Ascending aorta (tissue), 2 donors: ENCODE measurements around the gene GALNT17. TPM values are rescaled to one million over a fixed set of nuclear protein-coding genes. Genes with fewer than 3 reads are reported as not detected.

Experiments
- DNase-seq, 2 donors: peaks; one replicate each; pipeline ENCODE4 v3.0.0-alpha.2; 2019; ENCODE audit warnings: low spot score in 2 of 2
- H3K27ac ChIP-seq, 2 donors: fragments of 200-600 bp; sonication (generic); one replicate each; pipeline ENCODE4 v1.5.1; 2016 to 2017; ENCODE audit warnings: mild to moderate bottlenecking in 1 of 2
- H3K27me3 ChIP-seq: fragments of 200-600 bp; sonication (generic); one replicate; pipeline ENCODE4 v1.5.1; 2017
- H3K36me3 ChIP-seq, 2 donors: fragments of 200-600 bp; sonication (generic); one replicate each; pipeline ENCODE4 v1.5.1; 2016
- H3K4me1 ChIP-seq, 2 donors: fragments of 200-600 bp; sonication (generic); one replicate each; pipeline ENCODE4 v1.5.1; 2016 to 2017; ENCODE audit warnings: mild to moderate bottlenecking in 1 of 2
- H3K4me3 ChIP-seq, 2 donors: fragments of 200-600 bp; sonication (generic); one replicate each; pipeline ENCODE4 v1.5.1; 2016 to 2017; ENCODE audit warnings: mild to moderate bottlenecking in 1 of 2
- H3K9me3 ChIP-seq, 2 donors: fragments of 200-600 bp; sonication (generic); one replicate each; pipeline ENCODE4 v1.5.1; 2016
- intact Hi-C: fragments of 100-400 bp; cut with DNase I; formaldehyde crosslinking; loops from one replicate; pipeline ENCODE4 v1.15.1; 2023
- total RNA-seq: library from RNA; depleted of rRNA; stranded (reverse); fragments of >200 nt; gene quantifications from one replicate; pipeline ENCODE4 v1.1.0, GENCODE V29; 2016
- TF ChIP-seq, protein P1 (sequence below), 3 experiments: fragments of 200-600 bp in 2 of 3; fragments of 450-650 bp in 1 of 3; sonication (generic) in 2 of 3; IDR thresholded peaks; one replicate each; pipeline ENCODE4 v1.5.1; 2016 to 2019; ENCODE audit warnings: antibody characterized with exemption in 3 of 3, mild to moderate bottlenecking in 1 of 3, moderate library complexity in 1 of 3

GALNT17 gene
- total RNA-seq, 1 donor from 2014 or later = 29.8 TPM

GRCh38 chr7:71650653-71651337 lies 518.9 kb downstream of the GALNT17 start:
- Histone ChIP-seq H3K9me3 (peaks cover 0 to 10% of the 10 kb centered on the region in 2 donors), H3K4me3 (no peak overlapping the region), H3K27ac (no peak overlapping the region), H3K36me3 (peaks cover 0 to 5% of the 10 kb centered on the region in 2 donors), H3K4me1 (no peaks in the 10 kb centered on the region), H3K27me3 (no peaks in the 10 kb centered on the region)
- no peak for DNase-seq
- intact Hi-C loops = no loop called here
- TF ChIP-seq, protein P1, sequence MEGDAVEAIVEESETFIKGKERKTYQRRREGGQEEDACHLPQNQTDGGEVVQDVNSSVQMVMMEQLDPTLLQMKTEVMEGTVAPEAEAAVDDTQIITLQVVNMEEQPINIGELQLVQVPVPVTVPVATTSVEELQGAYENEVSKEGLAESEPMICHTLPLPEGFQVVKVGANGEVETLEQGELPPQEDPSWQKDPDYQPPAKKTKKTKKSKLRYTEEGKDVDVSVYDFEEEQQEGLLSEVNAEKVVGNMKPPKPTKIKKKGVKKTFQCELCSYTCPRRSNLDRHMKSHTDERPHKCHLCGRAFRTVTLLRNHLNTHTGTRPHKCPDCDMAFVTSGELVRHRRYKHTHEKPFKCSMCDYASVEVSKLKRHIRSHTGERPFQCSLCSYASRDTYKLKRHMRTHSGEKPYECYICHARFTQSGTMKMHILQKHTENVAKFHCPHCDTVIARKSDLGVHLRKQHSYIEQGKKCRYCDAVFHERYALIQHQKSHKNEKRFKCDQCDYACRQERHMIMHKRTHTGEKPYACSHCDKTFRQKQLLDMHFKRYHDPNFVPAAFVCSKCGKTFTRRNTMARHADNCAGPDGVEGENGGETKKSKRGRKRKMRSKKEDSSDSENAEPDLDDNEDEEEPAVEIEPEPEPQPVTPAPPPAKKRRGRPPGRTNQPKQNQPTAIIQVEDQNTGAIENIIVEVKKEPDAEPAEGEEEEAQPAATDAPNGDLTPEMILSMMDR (IDR thresholded peaks at IDR 0.05) = no peak

DNA sequence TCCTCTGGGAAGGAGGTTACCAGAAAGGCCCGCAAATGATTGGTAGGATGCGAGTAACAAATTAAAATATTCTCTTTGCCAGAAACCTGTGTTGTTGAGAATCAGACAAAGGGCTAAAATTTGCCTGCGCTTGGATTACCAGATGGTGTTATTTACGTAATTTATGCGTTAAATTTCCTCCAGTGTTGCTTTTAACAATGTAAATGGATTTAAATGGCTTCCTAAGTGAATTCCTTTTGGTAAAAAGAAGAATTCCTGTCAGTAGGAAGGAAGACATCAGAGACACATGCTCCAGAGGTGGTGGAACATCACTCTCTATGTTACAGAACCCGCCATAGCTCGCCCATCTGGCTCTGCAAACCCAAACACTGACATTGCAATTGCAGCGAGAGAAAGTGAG lies 520.6 kb downstream of the GALNT17 start:
- H3K27ac ChIP-seq = no peak overlapping the region
- H3K4me1 ChIP-seq = no peaks in the 10 kb centered on the region
- H3K27me3 ChIP-seq = no peaks in the 10 kb centered on the region
- peaks cover 0 to 10% of the 10 kb centered on the region in 2 donors for H3K9me3 ChIP-seq
- intact Hi-C loops = no loop called here
- no peak for DNase-seq
- no peak overlapping the region for H3K4me3 ChIP-seq
- H3K36me3 ChIP-seq = peaks cover 0 to 5% of the 10 kb centered on the region in 2 donors
- TF ChIP-seq, protein P1 (IDR thresholded peaks at IDR 0.05) = no peak

DNA sequence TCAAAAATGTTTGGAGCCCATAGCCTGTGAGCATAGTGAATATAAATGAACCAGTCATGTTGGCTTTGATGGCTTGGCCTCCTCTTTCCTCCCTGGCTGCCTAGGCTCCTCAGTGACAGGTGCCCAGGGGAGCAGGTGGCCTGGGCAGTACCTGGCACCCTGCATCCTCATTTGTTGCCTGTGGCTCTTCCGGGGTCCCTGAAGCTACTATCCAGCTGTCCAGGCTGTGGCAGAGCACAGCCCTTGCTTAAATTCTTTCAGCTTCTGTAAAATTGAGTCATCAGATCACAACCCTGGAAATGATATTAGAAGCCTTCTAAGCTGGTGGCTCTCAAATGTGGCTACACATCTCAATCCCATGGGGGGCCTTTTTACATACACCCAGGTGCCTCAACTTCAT lies 525.4 kb downstream of the GALNT17 start:
- H3K27me3 ChIP-seq = no peaks in the 10 kb centered on the region
- TF ChIP-seq, protein P1 (IDR thresholded peaks at IDR 0.05) = no peak
- no peaks in the 10 kb centered on the region for H3K4me1 ChIP-seq
- no peaks in the 10 kb centered on the region for H3K36me3 ChIP-seq
- no peaks in the 10 kb centered on the region for H3K9me3 ChIP-seq
- no peak for DNase-seq
- intact Hi-C loops = no loop called here
- H3K27ac ChIP-seq = no peak overlapping the region
- H3K4me3 ChIP-seq = no peak overlapping the region

DNA sequence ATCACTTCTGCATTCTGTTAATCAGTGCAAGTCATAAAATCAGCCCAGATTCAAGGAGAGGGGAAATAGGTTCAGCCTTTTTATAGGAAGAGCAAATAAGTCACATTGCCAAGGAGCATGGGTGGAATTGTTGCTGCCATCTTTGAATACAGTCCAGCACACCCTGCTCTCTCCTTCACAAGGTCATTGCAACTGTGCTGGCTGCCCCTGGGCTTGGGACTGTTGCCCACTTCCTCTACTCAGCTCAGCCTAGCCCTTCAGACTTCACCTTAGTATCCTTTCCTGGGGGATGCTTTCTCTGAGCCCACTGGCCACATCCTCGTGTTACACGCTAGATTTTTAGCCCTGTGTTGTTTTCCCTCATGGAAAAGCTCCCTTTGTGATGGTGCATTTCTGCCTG lies 527.7 kb downstream of the GALNT17 start:
- no peak for DNase-seq
- intact Hi-C loops = no loop called here

DNA sequence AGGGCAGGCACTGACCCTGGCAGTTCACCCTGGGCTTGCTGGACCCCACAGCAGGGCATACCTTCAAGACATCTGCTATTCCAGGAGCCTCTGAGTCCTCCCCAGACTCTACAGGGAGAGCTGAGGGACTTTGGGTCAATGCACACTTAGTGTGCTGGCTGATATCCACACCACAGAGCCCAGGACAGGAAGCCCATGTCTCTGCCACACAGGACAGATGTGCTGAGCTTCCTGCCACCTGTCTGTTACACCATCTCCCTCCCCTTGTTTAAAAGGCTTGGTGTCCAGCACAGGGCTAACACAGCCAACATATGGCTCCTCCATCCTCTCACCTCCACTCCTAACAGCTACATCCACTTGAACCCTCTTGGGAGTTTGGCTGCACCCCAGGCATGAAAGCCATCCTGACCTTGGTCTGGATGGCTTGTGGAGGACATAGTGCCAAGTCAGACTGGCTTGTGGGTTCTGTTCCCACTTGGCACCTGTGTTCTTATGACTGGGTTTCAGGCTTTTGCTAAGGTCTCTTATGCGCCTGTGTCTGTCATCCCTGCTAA lies 529.8 kb downstream of the GALNT17 start:
- peaks cover 0 to 7% of the 10 kb centered on the region in 2 donors for H3K9me3 ChIP-seq
- H3K27me3 ChIP-seq = no peaks in the 10 kb centered on the region
- no peak for DNase-seq
- intact Hi-C loops = no loop called here
- no peak overlapping the region for H3K4me3 ChIP-seq
- H3K36me3 ChIP-seq = no peaks in the 10 kb centered on the region
- no peak overlapping the region for H3K27ac ChIP-seq
- TF ChIP-seq, protein P1 (IDR thresholded peaks at IDR 0.05) = no peak
- no peaks in the 10 kb centered on the region for H3K4me1 ChIP-seq

More for the DNA sequence above, 527.7 kb downstream of the GALNT17 start:
- TF ChIP-seq, protein P1 (IDR thresholded peaks at IDR 0.05) = no peak
- no peak overlapping the region for H3K27ac ChIP-seq
- no peaks in the 10 kb centered on the region for H3K27me3 ChIP-seq
- H3K36me3 ChIP-seq = no peaks in the 10 kb centered on the region
- no peak overlapping the region for H3K4me3 ChIP-seq
- peaks cover 0 to 7% of the 10 kb centered on the region in 2 donors for H3K9me3 ChIP-seq
- no peaks in the 10 kb centered on the region for H3K4me1 ChIP-seq
